GM18909 (cell line): Measurements from ENCODE around the gene SCAF4.
A peak's percentile ranks its signal among the peaks of the same experiment; 100 is the strongest.
"Not testable (repeated sequence)": the region's sequence is repeated elsewhere in the genome, so short reads cannot be mapped to it uniquely, and the experiment has no call there.

Source experiments
- ATAC-seq: cut with Tn5 transposase; IDR thresholded peaks from one replicate; pipeline ENCODE4 v1.9.1; 2021; ENCODE audit warnings: mild to moderate bottlenecking; ENCODE audit not compliant: unreplicated experiment, poor library complexity

Gene SCAF4, protein sequence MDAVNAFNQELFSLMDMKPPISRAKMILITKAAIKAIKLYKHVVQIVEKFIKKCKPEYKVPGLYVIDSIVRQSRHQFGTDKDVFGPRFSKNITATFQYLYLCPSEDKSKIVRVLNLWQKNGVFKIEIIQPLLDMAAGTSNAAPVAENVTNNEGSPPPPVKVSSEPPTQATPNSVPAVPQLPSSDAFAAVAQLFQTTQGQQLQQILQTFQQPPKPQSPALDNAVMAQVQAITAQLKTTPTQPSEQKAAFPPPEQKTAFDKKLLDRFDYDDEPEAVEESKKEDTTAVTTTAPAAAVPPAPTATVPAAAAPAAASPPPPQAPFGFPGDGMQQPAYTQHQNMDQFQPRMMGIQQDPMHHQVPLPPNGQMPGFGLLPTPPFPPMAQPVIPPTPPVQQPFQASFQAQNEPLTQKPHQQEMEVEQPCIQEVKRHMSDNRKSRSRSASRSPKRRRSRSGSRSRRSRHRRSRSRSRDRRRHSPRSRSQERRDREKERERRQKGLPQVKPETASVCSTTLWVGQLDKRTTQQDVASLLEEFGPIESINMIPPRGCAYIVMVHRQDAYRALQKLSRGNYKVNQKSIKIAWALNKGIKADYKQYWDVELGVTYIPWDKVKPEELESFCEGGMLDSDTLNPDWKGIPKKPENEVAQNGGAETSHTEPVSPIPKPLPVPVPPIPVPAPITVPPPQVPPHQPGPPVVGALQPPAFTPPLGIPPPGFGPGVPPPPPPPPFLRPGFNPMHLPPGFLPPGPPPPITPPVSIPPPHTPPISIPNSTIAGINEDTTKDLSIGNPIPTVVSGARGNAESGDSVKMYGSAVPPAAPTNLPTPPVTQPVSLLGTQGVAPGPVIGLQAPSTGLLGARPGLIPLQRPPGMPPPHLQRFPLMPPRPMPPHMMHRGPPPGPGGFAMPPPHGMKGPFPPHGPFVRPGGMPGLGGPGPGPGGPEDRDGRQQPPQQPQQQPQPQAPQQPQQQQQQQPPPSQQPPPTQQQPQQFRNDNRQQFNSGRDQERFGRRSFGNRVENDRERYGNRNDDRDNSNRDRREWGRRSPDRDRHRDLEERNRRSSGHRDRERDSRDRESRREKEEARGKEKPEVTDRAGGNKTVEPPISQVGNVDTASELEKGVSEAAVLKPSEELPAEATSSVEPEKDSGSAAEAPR

DNA sequence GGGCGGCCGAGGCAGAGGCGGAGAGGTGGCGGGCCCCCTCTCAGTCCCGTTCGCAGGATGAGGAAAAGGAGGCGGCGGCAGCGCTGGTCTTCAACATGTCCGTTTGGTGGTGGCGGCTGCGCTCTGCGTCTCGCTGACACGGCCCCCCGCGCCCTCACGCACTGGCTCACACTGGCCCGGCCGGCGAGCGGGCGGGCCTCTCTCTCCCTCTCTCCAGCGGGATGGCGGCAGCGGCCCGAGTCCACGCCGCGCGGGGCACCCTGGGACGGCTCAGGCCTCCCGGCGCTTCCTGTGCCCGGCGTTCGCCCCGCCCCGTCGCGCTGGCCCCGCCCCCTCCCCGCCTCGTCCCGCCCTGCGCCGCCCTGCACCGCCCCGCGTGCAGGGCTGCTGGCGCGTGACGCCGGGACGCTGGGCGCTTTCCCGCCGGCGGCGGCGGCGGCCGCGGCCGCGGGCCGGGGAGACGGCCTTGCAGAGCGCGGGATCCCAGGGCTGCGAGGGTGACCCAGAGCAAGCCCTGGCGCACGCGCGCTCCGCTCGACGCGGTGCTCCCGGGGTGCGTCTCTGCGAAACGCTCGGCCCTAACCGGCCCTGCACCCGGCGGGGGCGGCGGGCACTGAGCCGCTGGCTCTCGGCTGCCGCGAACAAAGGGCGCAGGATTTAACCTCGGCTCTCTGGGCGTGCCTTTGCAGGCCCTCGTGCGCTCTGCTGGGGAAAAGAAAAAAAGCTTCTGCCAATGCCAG is at the start of gene SCAF4:
TSS of gene SCAF4 (minus strand) at position 262 of the 740 bp plus-strand sequence. CDS start 426 bp downstream, outside the sequence.
- peak; percentile 84 for ATAC-seq

DNA sequence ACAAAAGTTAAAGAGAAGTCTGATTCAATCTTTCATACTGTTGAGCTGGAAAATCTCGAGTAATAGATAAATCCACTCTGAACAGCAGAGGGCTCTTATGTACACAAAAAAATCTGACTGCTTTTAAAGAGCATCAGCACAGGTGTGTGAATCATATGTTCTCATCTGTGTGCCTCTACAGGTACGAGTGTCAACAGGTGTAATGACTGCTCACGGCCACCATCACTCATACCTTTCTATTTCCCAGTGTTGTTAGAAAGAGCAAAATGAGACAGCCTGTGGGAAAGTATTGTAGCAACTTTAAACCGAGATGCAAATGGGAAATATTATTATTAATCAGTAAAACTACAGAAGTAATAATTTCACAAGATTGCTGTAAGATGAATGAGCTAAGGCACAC is 49.0 kb upstream of the SCAF4 start:
- no peak for ATAC-seq

GRCh38 chr21:31778546-31778945 is 46.6 kb upstream of the SCAF4 start:
- ATAC-seq: no peak

GRCh38 chr21:31777857-31778256 is 45.9 kb upstream of the SCAF4 start:
- no peak for ATAC-seq

DNA sequence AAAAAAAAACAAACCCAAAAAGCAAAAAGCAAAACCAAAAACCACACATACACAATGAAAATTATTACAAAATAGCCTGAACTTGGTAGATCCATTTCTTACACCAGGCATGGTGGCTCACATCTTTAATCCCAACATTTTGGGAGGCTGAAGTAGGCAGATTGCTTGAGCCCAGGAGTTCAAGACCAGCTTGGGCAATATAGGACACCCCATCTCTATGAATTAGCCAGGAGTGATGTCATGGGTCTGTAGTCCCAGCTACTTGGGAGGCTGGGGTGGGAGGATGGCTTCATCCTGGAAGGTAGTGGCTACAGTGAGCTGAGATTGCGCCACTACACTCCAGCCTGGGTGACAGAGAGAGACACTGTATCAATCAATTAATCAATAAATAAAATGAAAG is 42.1 kb upstream of the SCAF4 start:
- no peak for ATAC-seq

DNA sequence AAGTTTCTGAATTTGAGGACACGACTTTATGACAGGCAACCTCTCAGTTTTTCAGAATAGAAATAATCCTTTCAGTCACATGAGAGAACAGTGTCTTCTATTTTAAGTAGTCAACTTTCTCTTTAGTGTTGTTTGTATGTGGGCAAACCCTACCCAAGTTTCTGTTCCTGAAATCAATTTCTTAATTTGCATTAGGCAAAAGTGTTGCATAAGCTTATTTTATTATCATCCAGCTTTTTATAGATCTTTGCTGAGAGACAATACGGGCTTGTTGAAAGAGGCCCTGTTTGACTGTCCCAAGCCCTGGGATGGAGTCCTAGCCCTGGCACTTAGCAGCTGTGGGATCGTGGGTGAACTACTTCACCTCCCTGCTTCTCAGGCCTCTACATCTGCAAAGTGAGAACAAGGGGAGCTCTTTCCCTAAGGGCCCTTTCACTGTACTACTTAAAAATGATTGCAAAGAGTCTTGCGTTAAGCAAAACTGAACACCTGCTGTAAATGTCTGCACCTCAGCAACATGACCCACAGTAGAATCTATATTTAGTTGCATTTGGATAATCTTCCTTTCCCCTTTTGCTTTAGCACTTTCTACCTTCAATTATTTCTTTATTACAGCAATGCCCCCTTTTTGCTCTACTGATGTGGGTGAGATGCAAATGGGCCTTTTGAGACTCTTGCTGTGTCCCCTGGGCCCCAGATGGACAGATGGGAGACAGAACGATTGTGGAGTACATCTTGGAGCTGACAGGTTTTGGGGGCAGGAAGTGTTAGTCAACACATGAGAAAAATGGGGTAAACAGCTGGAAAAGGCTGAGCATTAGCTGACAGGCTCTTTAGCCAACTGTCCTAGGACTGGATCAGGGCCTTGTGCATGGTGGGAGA is 41.0 kb upstream of the SCAF4 start:
- ATAC-seq: peak; percentile 92

DNA sequence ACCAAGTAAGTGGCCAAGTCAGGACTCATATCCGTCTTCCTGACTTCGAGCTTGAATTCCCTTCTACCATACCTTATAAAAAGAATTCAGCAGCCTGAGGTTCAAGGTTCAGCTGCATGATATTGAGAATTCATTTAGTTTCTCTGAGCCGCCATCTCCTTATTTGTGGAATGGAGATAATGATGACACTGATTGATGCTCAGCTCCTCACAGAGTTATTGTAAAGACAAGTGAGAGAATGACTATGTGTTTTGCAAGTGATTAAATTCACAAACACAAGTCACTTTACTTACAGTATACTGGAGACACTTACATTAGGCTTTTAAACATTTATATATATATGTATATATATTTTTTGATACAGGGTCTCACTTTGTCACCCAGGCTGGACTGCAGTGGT is 39.8 kb upstream of the SCAF4 start:
- ATAC-seq: no peak

- no peak for ATAC-seq
Observed at GRCh38 chr21:31768710-31769109, 36.8 kb upstream of the SCAF4 start.

GRCh38 chr21:31766899-31767298 is 35.0 kb upstream of the SCAF4 start:
- ATAC-seq: no peak

GRCh38 chr21:31765850-31766249 is 33.9 kb upstream of the SCAF4 start:
- ATAC-seq: not testable (repeated sequence)

DNA sequence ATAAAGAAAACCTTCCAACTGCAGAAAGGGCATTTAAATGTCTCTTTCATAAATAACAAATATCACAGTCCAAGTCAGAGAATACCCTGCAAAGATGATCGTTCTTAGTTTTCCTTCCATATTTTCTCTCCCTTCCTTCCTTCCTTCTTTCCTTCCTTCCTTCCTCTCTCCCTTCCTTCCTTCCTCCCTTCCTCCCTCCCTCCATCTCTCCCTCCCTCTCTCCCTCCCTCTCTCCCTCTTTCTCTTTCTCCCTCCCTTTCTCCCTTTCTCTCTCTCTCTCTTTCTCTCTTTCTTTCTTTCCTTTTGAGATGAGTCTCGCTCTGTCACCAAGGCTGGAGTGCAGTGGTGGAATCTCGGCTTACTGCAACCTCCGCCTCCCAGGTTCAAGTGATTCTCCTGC is 29.0 kb upstream of the SCAF4 start:
- no peak for ATAC-seq

GRCh38 chr21:31756787-31757186 is 24.9 kb upstream of the SCAF4 start:
- ATAC-seq: no peak

- ATAC-seq: no peak
Observed at GRCh38 chr21:31755027-31755426, 23.1 kb upstream of the SCAF4 start.

- ATAC-seq: no peak
Observed at GRCh38 chr21:31754708-31754960, 22.7 kb upstream of the SCAF4 start.

GRCh38 chr21:31753949-31754707 is 22.2 kb upstream of the SCAF4 start:
- no peak for ATAC-seq

- no peak for ATAC-seq
Observed at GRCh38 chr21:31752967-31753366, 21.0 kb upstream of the SCAF4 start.

- no peak for ATAC-seq
Observed at GRCh38 chr21:31752352-31752751, 20.4 kb upstream of the SCAF4 start.

- no peak for ATAC-seq
Observed at GRCh38 chr21:31750843-31751242, 18.9 kb upstream of the SCAF4 start.
